GM08714 (cell line): ENCODE results near the gene MRPS22.
A peak's percentile ranks its signal among the peaks of the same experiment; 100 is the strongest.
"Not testable (repeated sequence)": the region's sequence is repeated elsewhere in the genome, so short reads cannot be mapped to it uniquely, and the experiment has no call there.

Experiments used
- H3K4me3 ChIP-seq: fragments of 200-500 bp; sonication (Bioruptor generic); 2 replicates; pipeline ENCODE4 v1.5.1; 2014; ENCODE audit warnings: mild to moderate bottlenecking, low read length, inconsistent platforms
- ZNF274 ChIP-seq: IDR thresholded peaks from 2 replicates; pipeline ENCODE4 v1.6.1; 2012; ENCODE audit warnings: mild to moderate bottlenecking, low read depth, low read length

MRPS22 gene

GRCh38 chr3:139388077-139388476, 44.3 kb downstream of the MRPS22 start:
- TF ChIP-seq ZNF274: no peak
- peak overlapping the region; percentile 84 for H3K4me3 ChIP-seq

GRCh38 chr3:139388821-139389551, 45.2 kb downstream of the MRPS22 start:
- H3K4me3 ChIP-seq: peak overlapping the region; percentile 84
- no peak for TF ChIP-seq ZNF274

- H3K4me3 ChIP-seq: peak within 1 kb of the TSS; percentile 84
- TF ChIP-seq ZNF274: no peak
These were observed 45.9 kb downstream of the MRPS22 start, which contains the start of gene COPB2 for GRCh38 chr3:139389552-139390368. COPB2 (minus strand) TSS chr3:139389647; CDS start chr3:139389550, 97 bp downstream.

GRCh38 chr3:139394116-139394515, 50.3 kb downstream of the MRPS22 start:
- no peak for TF ChIP-seq ZNF274
- H3K4me3 ChIP-seq: no peak overlapping the region

- no peak overlapping the region for H3K4me3 ChIP-seq
- no peak for TF ChIP-seq ZNF274
These were observed 52.9 kb downstream of the MRPS22 start for GRCh38 chr3:139396707-139397106.

- not testable (repeated sequence) for H3K4me3 ChIP-seq
These were observed 57.3 kb downstream of the MRPS22 start for GRCh38 chr3:139401155-139401554.
